ENCODE results near the gene MAP3K7. TPM values are rescaled to one million over a fixed set of nuclear protein-coding genes. Genes with fewer than 3 reads are reported as not detected.

Gene MAP3K7
- total and polyA plus RNA-seq, 2 of the 8 experiments (the other 6 are each of a cell fraction or from before 2014, with no cell fraction given) = 27.3 to 34.8 TPM

DNA sequence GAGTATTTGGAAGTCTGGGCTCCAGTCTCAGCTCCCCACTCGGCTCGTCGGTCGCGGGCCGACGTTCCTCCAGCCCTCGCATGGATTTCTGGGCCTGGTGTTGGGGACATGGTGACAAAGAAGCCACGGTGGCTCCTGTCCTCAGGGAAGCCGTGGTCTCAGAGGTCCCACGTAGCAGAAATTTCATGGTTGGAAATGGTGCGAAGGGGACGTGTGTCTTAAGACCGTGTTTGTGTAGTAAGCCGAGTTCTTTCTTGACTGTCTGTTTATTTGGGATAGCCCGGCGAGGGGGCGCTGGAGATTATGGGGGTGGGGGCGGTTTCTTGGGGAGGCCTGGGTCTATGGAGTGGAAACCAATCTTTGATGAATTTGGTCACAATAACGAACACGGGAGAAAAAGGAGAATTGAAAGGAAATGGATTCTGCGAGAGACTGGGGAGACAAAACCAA lies 23.5 kb upstream of the MAP3K7 start:
- peak overlapping the region; percentile 89 for H4K91ac ChIP-seq (replicated peaks; ENCODE audit: insufficient read length, low read length)
- peaks cover 4 to 14% (median 7%) of the 10 kb centered on the region in 4 experiments for H3K4me1 ChIP-seq (replicated peaks in 1 of 4; ENCODE audit: control insufficient read depth in 3 of 4, insufficient read depth in 4 of 4, low read length in 3 of 4)
- no peaks in the 10 kb centered on the region for H3K79me1 ChIP-seq (ENCODE audit: low read depth, low read length)
- H3K27me3 ChIP-seq (replicated peaks in 1 of 4; ENCODE audit: control insufficient read depth in 3 of 4, extremely low read depth in 1 of 4, insufficient read depth in 3 of 4, low read length in 3 of 4) = peaks cover 0 to 10% (median 7%) of the 10 kb centered on the region in 4 experiments; a peak in 6 of 7 replicates
- no peaks in the 10 kb centered on the region for H3K9me3 ChIP-seq (ENCODE audit: insufficient read depth in 2 of 2, low read depth in 1 of 2, low read length in 1 of 2)
- peak overlapping the region; percentile 90; the same call in 1 of the 2 replicates for H2BK5ac ChIP-seq (ENCODE audit: low read depth, low read length)
- H2BK120ac ChIP-seq (replicated peaks; ENCODE audit: low read depth, low read length) = peak overlapping the region; percentile 98
- H3K14ac ChIP-seq (ENCODE audit: insufficient read length) = no peak overlapping the region
- H4K8ac ChIP-seq (ENCODE audit: extremely low read depth, insufficient read depth, low read length) = peak overlapping the region; percentile 53; the same call in 1 of the 2 replicates
- peak overlapping the region; percentile 73; the same call in 1 of the 2 replicates for H2BK20ac ChIP-seq (ENCODE audit: low read length)
- H2BK12ac ChIP-seq (ENCODE audit: low read depth, low read length) = peak overlapping the region; percentile 91; the same call in 1 of the 2 replicates
- DNase-seq (ENCODE audit: low read depth in 1 of 2, low spot score in 2 of 2) = peak in 1 of 2 experiments; percentile 54
- H3K4me2 ChIP-seq (ENCODE audit: insufficient read depth in 1 of 2, low read depth in 2 of 2, low read length in 2 of 2) = peak overlapping the region; percentile 68 to 84
- POLR2A ChIA-PET (ENCODE audit: partially characterized antibody) = interaction anchor here (0.7 to 2.0 kb wide), 5 partner anchors 10 to 250 kb away, joined by 3 to 9 read pairs (median 4); partner anchors contain the start of gene MAP3K7
- H2AK5ac ChIP-seq (ENCODE audit: low read depth, low read length) = no peak overlapping the region
- H3K23me2 ChIP-seq (ENCODE audit: low read depth, low read length) = peaks cover 13% of the 10 kb centered on the region
- WGBS, 2 experiments (ENCODE audit: extremely low coverage in 1 of 2, insufficient coverage in 1 of 2, insufficient read length in 1 of 2, insufficient replicate concordance in 2 of 2, low coverage in 1 of 2, low lambda C conversion rate in 2 of 2, missing lambda C conversion rate in 1 of 2) = 10% methylated on average over 18 of the region's 22 CpGs; no CpG with 5 or more reads in 1 of the 2 experiments
- peak overlapping the region; percentile 96 for H2AFZ ChIP-seq (ENCODE audit: low read length)
- no peaks in the 10 kb centered on the region for H4K20me1 ChIP-seq (replicated peaks in 1 of 2; ENCODE audit: control insufficient read depth in 1 of 2, insufficient read depth in 2 of 2, low read length in 2 of 2)
- no peaks in the 10 kb centered on the region for H3K36me3 ChIP-seq (ENCODE audit: control insufficient read depth in 2 of 4, insufficient read depth in 4 of 4, low read length in 3 of 4)
- H3K79me2 ChIP-seq (ENCODE audit: control insufficient read depth in 1 of 2, insufficient read depth in 2 of 2, low read length in 2 of 2) = no peaks in the 10 kb centered on the region
- H4K5ac ChIP-seq (ENCODE audit: insufficient read length, low read depth, low read length) = peak overlapping the region; percentile 19
- no peak overlapping the region for H3K23ac ChIP-seq (ENCODE audit: insufficient read length)
- 0 out of 2 replicates have a peak overlapping the region, but pooled peaks have one; percentile 75 for H2BK15ac ChIP-seq (ENCODE audit: low read length)
- H3K18ac ChIP-seq (ENCODE audit: extremely low read depth, low read length) = peak overlapping the region; percentile 95
- H3K4me3 ChIP-seq (ENCODE audit: extremely low read depth in 1 of 4, insufficient read depth in 2 of 4, low read depth in 3 of 4, low read length in 4 of 4) = peak overlapping the region; percentile 54 to 72 (median 58)
- CTCF ChIA-PET (ENCODE audit: partially characterized antibody) = interaction anchor here (0.7 to 5.0 kb wide), 23 partner anchors 9 to 680 kb away, joined by 3 to 25 read pairs (median 4); no protein-coding TSS in a partner anchor
- peak overlapping the region; percentile 45 for H3K4ac ChIP-seq (replicated peaks; ENCODE audit: insufficient read length, low read depth, low read length)
- no peak for TF ChIP-seq KDM5A (IDR thresholded peaks at IDR 0.05; ENCODE audit: low read length)
- TF ChIP-seq SP4 (IDR thresholded peaks at IDR 0.05; ENCODE audit: low read length) = no peak
- TF ChIP-seq SP2 (IDR thresholded peaks at IDR 0.05; ENCODE audit: low read length) = no peak
- no peak for TF ChIP-seq SRF (IDR thresholded peaks at IDR 0.05; ENCODE audit: low read depth, low read length)
- no peak for TF ChIP-seq SUZ12 (IDR thresholded peaks at IDR 0.05; ENCODE audit: low read length)
- no peak for TF ChIP-seq HDAC6 (IDR thresholded peaks at IDR 0.05; ENCODE audit: low read depth, low read length)
- TF ChIP-seq TCF12 (IDR thresholded peaks at IDR 0.05; ENCODE audit: low read depth, low read length) = no peak
- no peak for TF ChIP-seq BRCA1 (IDR thresholded peaks at IDR 0.05; ENCODE audit: low read depth, low read length)
- no peak for TF ChIP-seq TAF7 (optimal IDR thresholded peaks at IDR 0.05; ENCODE audit: borderline replicate concordance, low read depth, low read length)
- TF ChIP-seq JUND (IDR thresholded peaks at IDR 0.05; ENCODE audit: low read length) = no peak
- TF ChIP-seq TBP (IDR thresholded peaks at IDR 0.05; ENCODE audit: low read depth, low read length) = no peak
- no peak for TF ChIP-seq RFX5 (IDR thresholded peaks at IDR 0.05; ENCODE audit: borderline replicate concordance, low read depth, low read length)
- H3K9ac ChIP-seq (replicated peaks in 1 of 4; ENCODE audit: extremely low read depth in 1 of 4, low read depth in 3 of 4, low read length in 3 of 4) = peak overlapping the region in 3 of 4 experiments; percentile 30 to 59 (median 49); a peak in 5 of 7 replicates
- no peak overlapping the region for H3K27ac ChIP-seq (ENCODE audit: low read depth, low read length)
- FAIRE-seq = no peak
- H3K56ac ChIP-seq (replicated peaks; ENCODE audit: insufficient read length, low read depth, low read length) = peak overlapping the region; percentile 21

Measured in H1 (cell line).